BLaER1 treated with 17β-estradiol and CSF1 and Interleukin-3, amounts not matched to agents 10 nM and 100 nM (cell line): Measurements from ENCODE around the gene GDE1.

ENCODE experiments used
- H3K27ac ChIP-seq, 11 experiments: shearing (Covaris generic); formaldehyde crosslinking; 2 replicates each; pipeline ENCODE4 v1.8.1; 2022
- H3K27me3 ChIP-seq, 11 experiments: shearing (Covaris generic); formaldehyde crosslinking; 2 replicates each; pipeline ENCODE4 v1.8.1; 2022
- H3K36me3 ChIP-seq, 11 experiments: shearing (Covaris generic); formaldehyde crosslinking; 2 replicates each; pipeline ENCODE4 v1.8.1; 2022
- H3K4me1 ChIP-seq, 10 experiments: shearing (Covaris generic); formaldehyde crosslinking; 2 replicates each; pipeline ENCODE4 v1.8.1; 2022
- H3K4me2 ChIP-seq, 11 experiments: shearing (Covaris generic); formaldehyde crosslinking; 2 replicates each; pipeline ENCODE4 v1.8.1; 2022
- H3K4me3 ChIP-seq, 10 experiments: shearing (Covaris generic); formaldehyde crosslinking; 2 replicates each; pipeline ENCODE4 v1.8.1; 2022
- H3K9ac ChIP-seq, 11 experiments: shearing (Covaris generic); formaldehyde crosslinking; 2 replicates each; pipeline ENCODE4 v1.8.1; 2022
- H3K9me3 ChIP-seq, 11 experiments: shearing (Covaris generic); formaldehyde crosslinking; replicated peaks in 1 of 11; 2 replicates each; pipeline ENCODE4 v1.8.1; 2022
- H4K20me1 ChIP-seq, 11 experiments: shearing (Covaris generic); formaldehyde crosslinking; 2 replicates each; pipeline ENCODE4 v1.8.1; 2022
- Cebpa-rat ChIP-seq, 11 experiments: shearing (Covaris generic); IDR thresholded peaks; 2 replicates each; pipeline ENCODE4 v1.8.1; 2022

Gene GDE1, protein sequence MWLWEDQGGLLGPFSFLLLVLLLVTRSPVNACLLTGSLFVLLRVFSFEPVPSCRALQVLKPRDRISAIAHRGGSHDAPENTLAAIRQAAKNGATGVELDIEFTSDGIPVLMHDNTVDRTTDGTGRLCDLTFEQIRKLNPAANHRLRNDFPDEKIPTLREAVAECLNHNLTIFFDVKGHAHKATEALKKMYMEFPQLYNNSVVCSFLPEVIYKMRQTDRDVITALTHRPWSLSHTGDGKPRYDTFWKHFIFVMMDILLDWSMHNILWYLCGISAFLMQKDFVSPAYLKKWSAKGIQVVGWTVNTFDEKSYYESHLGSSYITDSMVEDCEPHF

DNA sequence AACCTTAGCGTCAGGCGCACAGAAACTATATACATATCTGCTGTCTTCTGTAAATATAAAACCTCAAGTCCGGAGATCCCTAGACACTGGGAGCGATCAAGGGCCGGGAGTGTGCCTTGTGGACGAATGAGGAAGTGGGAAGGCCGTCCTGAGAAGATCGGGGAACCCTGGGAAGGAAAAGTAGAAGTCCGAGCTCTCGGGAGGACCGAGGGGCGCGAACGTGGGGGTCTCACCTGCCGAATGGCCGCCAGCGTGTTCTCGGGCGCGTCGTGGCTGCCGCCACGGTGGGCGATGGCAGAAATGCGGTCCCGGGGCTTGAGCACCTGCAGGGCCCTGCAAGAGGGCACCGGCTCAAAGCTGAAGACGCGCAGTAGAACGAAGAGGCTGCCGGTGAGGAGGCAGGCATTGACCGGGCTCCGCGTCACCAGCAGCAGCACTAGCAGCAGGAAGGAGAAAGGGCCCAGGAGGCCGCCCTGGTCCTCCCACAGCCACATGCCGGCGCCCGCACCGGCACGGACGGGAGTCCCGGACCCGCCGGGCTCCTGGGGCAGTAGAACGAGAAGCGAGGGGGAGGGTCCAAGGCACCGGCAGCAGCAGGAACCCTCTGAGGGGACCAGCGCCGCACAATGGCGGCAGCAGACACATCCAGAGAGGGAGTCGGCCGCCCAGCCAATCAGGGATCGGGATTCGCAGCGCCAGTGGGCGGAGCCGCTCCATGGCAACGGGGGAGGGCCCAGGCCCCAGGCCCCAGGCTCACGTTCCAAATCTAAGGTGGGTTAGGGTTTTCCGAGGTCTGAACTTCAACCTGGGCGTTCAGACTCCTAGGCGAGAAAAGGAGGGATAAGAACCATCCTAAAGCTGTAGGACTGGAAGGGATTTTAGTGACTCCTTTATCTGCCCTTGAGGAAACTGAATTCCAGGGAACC lies at the start of gene GDE1:
GDE1 (minus strand) TSS at position 628 of the 926 bp plus-strand sequence; CDS start at position 494, 134 bp downstream.
- TF ChIP-seq Cebpa-rat (IDR thresholded peaks at IDR 0.05), result no peak
- H4K20me1 ChIP-seq, result peaks cover 0 to 7% (median 0%) of the 10 kb centered on the region in 11 experiments; a peak in 7 of 22 replicates
- peaks cover 3 to 25% (median 11%) of the 10 kb centered on the region in 11 experiments for H3K36me3 ChIP-seq
- H3K4me3 ChIP-seq, result peak within 1 kb of the TSS; percentile 74 to 97 (median 92)
- no peaks in the 10 kb centered on the region for H3K9me3 ChIP-seq
- peak within 1 kb of the TSS; percentile 62 to 87 (median 78); a peak in 21 of 22 replicates for H3K27ac ChIP-seq
- H3K27me3 ChIP-seq, result no peaks in the 10 kb centered on the region
- peak within 1 kb of the TSS; percentile 79 to 97 (median 91) for H3K4me2 ChIP-seq
- peak within 1 kb of the TSS; percentile 78 to 88 (median 86) for H3K9ac ChIP-seq
- H3K4me1 ChIP-seq, result peaks cover 46 to 73% (median 52%) of the 10 kb centered on the region in 10 experiments

DNA sequence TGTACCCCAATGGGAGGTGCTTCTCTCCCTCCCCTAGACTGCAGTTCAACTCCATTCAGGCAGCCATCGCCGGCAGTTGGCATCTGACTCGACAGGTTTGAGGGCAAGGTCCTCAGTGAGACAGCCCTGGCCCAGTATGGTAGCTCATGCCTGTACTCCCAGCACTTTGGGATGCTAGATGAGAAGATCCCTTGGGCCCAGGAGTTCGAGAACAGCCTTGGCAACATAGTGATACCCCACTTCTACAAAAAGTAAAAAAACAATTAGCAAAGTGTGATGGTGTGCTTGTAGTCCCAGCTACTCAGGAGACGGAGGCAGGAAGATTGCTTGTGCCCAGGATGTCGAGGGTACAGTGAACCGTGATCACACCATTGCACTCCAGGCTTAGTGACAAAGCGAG lies 45.7 kb upstream of the GDE1 start:
- no peak overlapping the region for H3K4me3 ChIP-seq
- H4K20me1 ChIP-seq, result 0 out of 22 replicates have a peak, but pooled peaks cover 0 to 14% (median 0%) of the 10 kb centered on the region in 11 experiments
- H3K27ac ChIP-seq, result no peak overlapping the region
- H3K9ac ChIP-seq, result no peak overlapping the region
- peaks cover 11 to 83% (median 34%) of the 10 kb centered on the region in 11 experiments; a peak in 20 of 22 replicates for H3K36me3 ChIP-seq
- H3K4me2 ChIP-seq, result no peak overlapping the region
- no peaks in the 10 kb centered on the region for H3K4me1 ChIP-seq
- H3K27me3 ChIP-seq, result no peaks in the 10 kb centered on the region
- peaks cover 0 to 12% (median 0%) of the 10 kb centered on the region in 11 experiments; a peak in 3 of 22 replicates for H3K9me3 ChIP-seq
- TF ChIP-seq Cebpa-rat (IDR thresholded peaks at IDR 0.05), result no peak

DNA sequence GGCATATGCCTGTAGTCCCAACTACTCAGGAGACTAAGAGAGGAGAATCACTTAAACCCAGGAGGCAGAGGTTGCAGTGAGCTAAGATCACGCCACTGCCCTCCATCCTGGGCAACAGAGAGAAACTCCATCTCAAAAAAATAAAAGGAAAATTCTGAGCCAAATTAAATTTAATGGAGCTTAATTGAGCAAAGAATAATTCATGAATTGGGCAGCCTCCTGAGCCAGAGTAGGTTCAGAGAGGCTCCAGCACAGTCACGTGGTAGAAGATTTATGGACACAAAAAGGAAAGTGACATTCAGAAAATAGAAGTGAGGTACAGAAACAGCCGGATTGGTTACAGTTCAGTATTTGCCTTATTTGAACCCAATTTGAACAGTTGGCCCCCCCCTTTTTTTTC lies 44.5 kb upstream of the GDE1 start:
- Histone ChIP-seq H3K27me3 (no peaks in the 10 kb centered on the region), H3K27ac (no peak overlapping the region), H3K4me3 (no peak overlapping the region), H4K20me1 (0 out of 22 replicates have a peak, but pooled peaks cover 0 to 14% (median 0%) of the 10 kb centered on the region in 11 experiments), H3K9ac (no peak overlapping the region), H3K4me1 (peaks cover 0 to 5% (median 0%) of the 10 kb centered on the region in 10 experiments; a peak in 2 of 20 replicates), H3K36me3 (peaks cover 11 to 71% (median 34%) of the 10 kb centered on the region in 11 experiments; a peak in 20 of 22 replicates), H3K9me3 (peaks cover 0 to 12% (median 0%) of the 10 kb centered on the region in 11 experiments; a peak in 3 of 22 replicates), H3K4me2 (no peak overlapping the region)
- TF ChIP-seq Cebpa-rat (IDR thresholded peaks at IDR 0.05), result no peak

DNA sequence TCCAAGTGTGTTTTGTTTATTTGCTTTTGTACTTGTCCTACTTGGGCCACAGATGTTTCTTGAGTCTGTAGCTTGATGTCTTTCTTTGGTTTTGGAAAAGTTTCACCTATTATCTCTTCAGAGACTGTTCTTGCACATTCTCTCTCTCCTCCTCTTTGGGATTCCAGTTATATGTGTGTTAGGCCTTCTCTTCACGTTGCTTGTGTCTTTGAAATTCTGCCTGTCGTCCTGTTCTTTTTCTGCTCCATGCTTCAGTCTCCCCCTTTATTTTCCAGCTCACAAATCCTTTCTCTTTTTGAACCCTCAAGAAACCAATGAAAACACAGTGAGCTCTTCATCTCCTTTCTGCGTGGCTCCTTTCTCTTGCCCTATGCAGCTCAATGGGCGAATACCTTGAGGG lies 41.5 kb upstream of the GDE1 start:
- TF ChIP-seq Cebpa-rat (IDR thresholded peaks at IDR 0.05), result no peak
- H3K36me3 ChIP-seq, result peaks cover 11 to 43% (median 26%) of the 10 kb centered on the region in 11 experiments; a peak in 20 of 22 replicates
- H3K9me3 ChIP-seq, result peaks cover 0 to 12% (median 0%) of the 10 kb centered on the region in 11 experiments; a peak in 3 of 22 replicates
- H3K4me2 ChIP-seq, result no peak overlapping the region
- peaks cover 0 to 9% (median 0%) of the 10 kb centered on the region in 10 experiments; a peak in 2 of 20 replicates for H3K4me1 ChIP-seq
- no peak overlapping the region for H3K9ac ChIP-seq
- no peak overlapping the region for H3K27ac ChIP-seq
- no peak overlapping the region for H3K4me3 ChIP-seq
- H3K27me3 ChIP-seq, result no peaks in the 10 kb centered on the region
- peaks cover 0 to 4% (median 0%) of the 10 kb centered on the region in 11 experiments; a peak in 2 of 22 replicates for H4K20me1 ChIP-seq

DNA sequence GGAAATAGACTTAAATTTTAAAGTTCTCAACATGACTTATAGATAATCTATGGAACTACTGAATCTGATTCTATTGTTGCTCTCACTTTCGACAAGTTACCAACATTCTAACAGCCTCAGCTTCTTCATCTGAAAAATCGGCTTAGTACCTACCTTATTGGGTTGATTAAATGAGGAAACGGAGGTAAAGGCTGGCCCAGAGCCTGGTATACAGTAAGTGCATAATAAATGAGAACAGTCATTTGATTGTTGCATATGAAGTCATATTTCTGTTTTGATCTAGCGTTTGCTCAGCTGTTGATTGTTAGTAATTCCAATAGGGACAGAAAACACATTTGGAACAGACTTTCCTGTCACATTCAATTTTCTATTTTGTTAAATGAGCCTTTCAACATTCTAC lies 38.2 kb upstream of the GDE1 start:
- Histone ChIP-seq H3K9ac (no peak overlapping the region), H4K20me1 (peaks cover 0 to 4% (median 0%) of the 10 kb centered on the region in 11 experiments; a peak in 2 of 22 replicates), H3K27ac (no peak overlapping the region), H3K4me2 (no peak overlapping the region), H3K4me1 (peaks cover 0 to 26% (median 1%) of the 10 kb centered on the region in 10 experiments; a peak in 11 of 20 replicates), H3K4me3 (no peak overlapping the region), H3K36me3 (peaks cover under 1 to 12% (median 5%) of the 10 kb centered on the region in 11 experiments; a peak in 17 of 22 replicates), H3K9me3 (peaks cover 0 to 12% (median 0%) of the 10 kb centered on the region in 11 experiments; a peak in 3 of 22 replicates), H3K27me3 (peaks cover 0 to 4% (median 0%) of the 10 kb centered on the region in 11 experiments; a peak in 1 of 22 replicates)
- TF ChIP-seq Cebpa-rat (IDR thresholded peaks at IDR 0.05), result no peak

DNA sequence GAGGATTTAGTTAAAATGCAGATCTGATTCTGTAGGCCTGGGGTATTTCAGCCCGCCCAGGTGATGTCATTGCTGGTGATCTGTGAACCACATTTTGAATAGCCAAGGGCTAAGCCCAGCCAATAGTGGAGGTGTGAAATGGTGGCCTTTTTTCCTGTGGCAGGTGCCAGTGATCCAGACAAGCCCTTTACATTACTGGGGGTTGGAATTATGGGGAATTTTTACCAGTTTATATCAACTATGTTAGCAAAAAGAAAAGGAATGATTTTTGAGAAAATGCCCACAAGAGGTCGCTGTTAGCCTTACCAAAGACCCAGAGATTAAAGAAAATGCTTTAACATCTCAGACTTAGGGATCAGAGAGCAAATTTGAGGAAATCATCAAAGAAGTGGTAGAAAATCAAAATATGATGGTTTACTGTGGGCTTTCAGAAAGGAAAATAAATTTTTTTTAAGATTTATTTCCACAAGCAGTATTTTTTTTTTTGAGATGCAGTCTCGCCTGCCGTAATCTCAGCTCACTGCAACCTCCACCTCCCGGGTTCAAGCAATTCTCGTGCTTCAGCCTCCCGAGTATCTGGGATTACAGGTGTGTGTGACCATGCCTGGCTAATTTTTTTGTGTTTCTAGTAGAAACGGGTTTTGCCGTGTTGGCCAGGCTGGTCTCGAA lies 37.5 kb upstream of the GDE1 start:
- TF ChIP-seq Cebpa-rat (IDR thresholded peaks at IDR 0.05), result no peak
- Histone ChIP-seq H3K4me2 (no peak overlapping the region), H3K27ac (no peak overlapping the region), H3K4me3 (no peak overlapping the region), H3K9me3 (peaks cover 0 to 12% (median 0%) of the 10 kb centered on the region in 11 experiments; a peak in 3 of 22 replicates), H3K27me3 (peaks cover 0 to 4% (median 0%) of the 10 kb centered on the region in 11 experiments; a peak in 1 of 22 replicates), H3K4me1 (peaks cover 6 to 33% (median 8%) of the 10 kb centered on the region in 10 experiments; a peak in 18 of 20 replicates), H4K20me1 (peaks cover 0 to 4% (median 0%) of the 10 kb centered on the region in 11 experiments; a peak in 2 of 22 replicates), H3K36me3 (peaks cover 0 to 8% (median 0%) of the 10 kb centered on the region in 11 experiments; a peak in 5 of 22 replicates), H3K9ac (no peak overlapping the region)

DNA sequence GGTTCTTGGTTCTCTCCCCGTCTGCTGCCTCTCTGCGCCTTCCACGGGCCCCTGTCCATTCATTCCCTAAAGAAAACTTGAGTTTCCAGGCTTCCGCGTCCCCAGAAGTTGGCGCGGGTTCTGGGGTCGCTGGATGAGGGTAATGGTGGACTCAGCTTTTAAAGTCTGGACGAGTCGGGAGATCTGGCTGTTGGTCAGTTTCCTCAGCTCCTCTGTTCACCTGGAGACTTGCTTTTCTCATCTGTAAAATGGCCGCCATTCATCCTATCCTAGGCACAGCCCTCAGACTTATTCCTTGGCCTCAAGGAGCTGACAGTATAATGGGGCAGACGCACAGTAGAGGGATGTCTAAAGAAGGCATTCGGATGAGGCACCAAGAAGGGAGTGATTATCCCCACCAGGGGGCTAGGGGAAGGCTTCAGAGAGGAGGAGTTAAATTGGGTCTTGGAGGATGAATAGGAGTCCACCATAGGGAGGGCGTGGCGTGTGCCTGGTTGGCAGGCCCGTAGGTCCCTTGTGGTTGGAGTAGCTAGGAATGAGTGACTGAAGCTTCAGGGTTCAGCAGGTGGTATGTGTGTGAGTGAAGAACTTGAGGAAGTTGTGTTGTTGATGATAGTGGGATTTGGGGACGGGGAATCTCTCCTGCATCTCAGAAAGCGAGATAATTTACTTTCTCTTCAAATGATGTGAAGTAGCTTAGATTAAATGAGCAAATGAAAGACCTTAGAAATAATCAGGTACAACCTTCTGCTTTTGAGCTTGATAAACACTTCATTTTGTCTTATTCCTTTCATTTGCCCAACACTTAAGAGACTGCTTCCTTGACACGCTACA lies 34.3 kb upstream of the GDE1 start:
- H3K27me3 ChIP-seq, result peaks cover 0 to 4% (median 0%) of the 10 kb centered on the region in 11 experiments; a peak in 1 of 22 replicates
- peaks cover 0 to 4% (median 0%) of the 10 kb centered on the region in 11 experiments; a peak in 2 of 22 replicates for H4K20me1 ChIP-seq
- peaks cover 11 to 32% (median 17%) of the 10 kb centered on the region in 11 experiments; a peak in 21 of 22 replicates for H3K36me3 ChIP-seq
- H3K4me2 ChIP-seq, result peak overlapping the region; percentile 64 to 90 (median 84)
- H3K9me3 ChIP-seq, result 0 out of 22 replicates have a peak, but pooled peaks cover 0 to 10% (median 0%) of the 10 kb centered on the region in 11 experiments
- TF ChIP-seq Cebpa-rat (IDR thresholded peaks at IDR 0.05), result no peak
- peak overlapping the region; percentile 78 to 95 (median 85) for H3K27ac ChIP-seq
- peak overlapping the region; percentile 59 to 77 (median 68) for H3K4me3 ChIP-seq
- peak overlapping the region; percentile 77 to 95 (median 85) for H3K9ac ChIP-seq
- H3K4me1 ChIP-seq, result peaks cover 7 to 29% (median 10%) of the 10 kb centered on the region in 10 experiments; a peak in 18 of 20 replicates
